Liver (tissue), 3 donors: ENCODE measurements around the gene PPP2R5C.

Experiments used
- ATF3 ChIP-seq: IDR thresholded peaks from 2 replicates; pipeline ENCODE4 v1.6.1; 2016; ENCODE audit warnings: antibody characterized with exemption
- CTCF ChIP-seq: fragments of 150-350 bp; IDR thresholded peaks from 2 replicates; pipeline ENCODE4 v1.5.1; 2017; ENCODE audit warnings: improper control_type of control experiment, low read depth, low read length; ENCODE audit not compliant: missing input control
- EGR1 ChIP-seq, 2 donors: IDR thresholded peaks; 2 replicates each; pipeline ENCODE4 v1.6.1; 2016 to 2018; ENCODE audit warnings: antibody characterized with exemption in 2 of 2, low read depth in 2 of 2
- FOXA1 ChIP-seq: IDR thresholded peaks from 2 replicates; pipeline ENCODE4 v1.6.1; 2016; ENCODE audit warnings: antibody characterized with exemption
- GABPA ChIP-seq, 2 donors: IDR thresholded peaks in 1 of 2; conservative IDR thresholded peaks in 1 of 2; 2 replicates each; pipeline ENCODE4 v1.6.1; 2016; ENCODE audit warnings: antibody characterized with exemption in 2 of 2, mild to moderate bottlenecking in 1 of 2, moderate library complexity in 1 of 2
- HNF4A ChIP-seq, 2 donors: conservative IDR thresholded peaks; 2 replicates each; pipeline ENCODE4 v1.6.1; 2016; ENCODE audit warnings: antibody characterized with exemption in 2 of 2, mild to moderate bottlenecking in 2 of 2
- HNF4G ChIP-seq: IDR thresholded peaks from 2 replicates; pipeline ENCODE4 v1.6.1; 2016; ENCODE audit warnings: antibody characterized with exemption
- JUND ChIP-seq, 2 donors: IDR thresholded peaks; 2 replicates each; pipeline ENCODE4 v1.6.1; 2016; ENCODE audit warnings: antibody characterized with exemption in 2 of 2
- MAX ChIP-seq: IDR thresholded peaks from 2 replicates; pipeline ENCODE4 v1.6.1; 2016; ENCODE audit warnings: antibody characterized with exemption
- RAD21 ChIP-seq, 2 donors: IDR thresholded peaks; 2 replicates each; pipeline ENCODE4 v1.6.1; 2016; ENCODE audit warnings: antibody characterized with exemption in 2 of 2, mild to moderate bottlenecking in 2 of 2
- REST ChIP-seq: IDR thresholded peaks from 2 replicates; pipeline ENCODE4 v1.6.1; 2016; ENCODE audit warnings: antibody characterized with exemption, mild to moderate bottlenecking
- SP1 ChIP-seq: IDR thresholded peaks from 2 replicates; pipeline ENCODE4 v1.6.1; 2018; ENCODE audit warnings: antibody characterized with exemption, mild to moderate bottlenecking
- YY1 ChIP-seq: IDR thresholded peaks from 2 replicates; pipeline ENCODE4 v1.6.1; 2016; ENCODE audit warnings: antibody characterized with exemption, mild to moderate bottlenecking
- ZBTB33 ChIP-seq: IDR thresholded peaks from 2 replicates; pipeline ENCODE4 v1.6.1; 2016; ENCODE audit warnings: antibody characterized with exemption
- donor health status: healthy.
- donor health status: healthy.

GRCh38 chr14:101796479-101796878 lies 35.0 kb downstream of the PPP2R5C start:
- TF ChIP-seq MAX (no peak), CTCF (no peak), REST (no peak), EGR1 (IDR thresholded peaks at IDR 0.05; ENCODE audit: low read depth in 2 of 2) (no peak), ZBTB33 (no peak), SP1 (no peak), JUND (IDR thresholded peaks at IDR 0.05) (no peak), GABPA (IDR thresholded peaks at IDR 0.05 in 1 of 2, conservative IDR thresholded peaks at IDR 0.05 in 1 of 2) (no peak), RAD21 (IDR thresholded peaks at IDR 0.05) (no peak), FOXA1 (no peak), ATF3 (no peak), YY1 (no peak), HNF4G (no peak), HNF4A (conservative IDR thresholded peaks at IDR 0.05) (no peak)
